22Rv1 (cell line): ENCODE results near the gene CCDC7.

Source experiments
- ZFX ChIP-seq: fragments of 450-650 bp; IDR thresholded peaks from 2 replicates; pipeline ENCODE4 v1.6.1; 2017; ENCODE audit warnings: antibody characterized with exemption, borderline replicate concordance
- TF ChIP-seq, protein P1 (sequence below): fragments of 450-650 bp; IDR thresholded peaks from 2 replicates; pipeline ENCODE4 v1.5.1; 2017; ENCODE audit warnings: mild to moderate bottlenecking

DNA sequence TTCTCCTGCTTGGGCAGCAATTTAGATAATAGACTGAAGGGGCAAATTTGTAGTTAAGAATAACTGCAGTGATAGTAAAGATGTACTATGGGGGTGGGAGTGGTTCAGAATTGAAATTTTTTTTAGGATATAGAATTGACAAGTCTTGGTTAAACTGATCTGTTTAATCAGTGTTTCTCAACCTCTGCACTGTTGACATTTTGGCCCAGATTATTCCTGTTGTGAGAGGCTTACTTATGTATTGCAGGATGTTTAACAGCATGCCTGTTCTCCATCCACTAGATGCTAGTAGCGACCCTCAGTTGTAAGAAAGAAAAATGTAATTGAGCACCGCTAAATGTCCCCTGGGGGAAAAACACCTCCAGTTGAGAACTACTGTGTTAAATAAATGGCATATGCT, 176.5 kb downstream of the CCDC7 start:
- TF ChIP-seq, protein P1, sequence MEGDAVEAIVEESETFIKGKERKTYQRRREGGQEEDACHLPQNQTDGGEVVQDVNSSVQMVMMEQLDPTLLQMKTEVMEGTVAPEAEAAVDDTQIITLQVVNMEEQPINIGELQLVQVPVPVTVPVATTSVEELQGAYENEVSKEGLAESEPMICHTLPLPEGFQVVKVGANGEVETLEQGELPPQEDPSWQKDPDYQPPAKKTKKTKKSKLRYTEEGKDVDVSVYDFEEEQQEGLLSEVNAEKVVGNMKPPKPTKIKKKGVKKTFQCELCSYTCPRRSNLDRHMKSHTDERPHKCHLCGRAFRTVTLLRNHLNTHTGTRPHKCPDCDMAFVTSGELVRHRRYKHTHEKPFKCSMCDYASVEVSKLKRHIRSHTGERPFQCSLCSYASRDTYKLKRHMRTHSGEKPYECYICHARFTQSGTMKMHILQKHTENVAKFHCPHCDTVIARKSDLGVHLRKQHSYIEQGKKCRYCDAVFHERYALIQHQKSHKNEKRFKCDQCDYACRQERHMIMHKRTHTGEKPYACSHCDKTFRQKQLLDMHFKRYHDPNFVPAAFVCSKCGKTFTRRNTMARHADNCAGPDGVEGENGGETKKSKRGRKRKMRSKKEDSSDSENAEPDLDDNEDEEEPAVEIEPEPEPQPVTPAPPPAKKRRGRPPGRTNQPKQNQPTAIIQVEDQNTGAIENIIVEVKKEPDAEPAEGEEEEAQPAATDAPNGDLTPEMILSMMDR = no peak
- no peak for TF ChIP-seq ZFX
